Hepatocyte (in vitro differentiated cells): ENCODE data around the gene CAPN2. TPM values are rescaled to one million over a fixed set of nuclear protein-coding genes. Genes with fewer than 3 reads are reported as not detected.

ENCODE experiments used
- DNase-seq: peaks from one replicate; pipeline ENCODE4 v3.0.0-alpha.2; 2016; ENCODE audit warnings: low spot score
- H2AFZ ChIP-seq: fragments of 200-600 bp; sonication (generic); 2 replicates; pipeline ENCODE4 v1.6.0; 2016; ENCODE audit warnings: antibody characterized with exemption, mild to moderate bottlenecking
- H3K27ac ChIP-seq: fragments of 200-600 bp; sonication (generic); 2 replicates; pipeline ENCODE4 v1.5.1; 2016; ENCODE audit warnings: mild to moderate bottlenecking
- H3K27me3 ChIP-seq: fragments of 200-600 bp; sonication (generic); 2 replicates; pipeline ENCODE4 v1.6.1; 2016
- H3K36me3 ChIP-seq: fragments of 200-600 bp; sonication (generic); replicated peaks from 2 replicates; pipeline ENCODE4 v1.5.1; 2016; ENCODE audit warnings: low read depth; ENCODE audit not compliant: insufficient read depth
- H3K4me1 ChIP-seq: fragments of 200-600 bp; sonication (generic); 2 replicates; pipeline ENCODE4 v1.5.1; 2016; ENCODE audit warnings: mild to moderate bottlenecking, moderate library complexity; ENCODE audit not compliant: insufficient read depth
- H3K4me2 ChIP-seq: fragments of 200-600 bp; sonication (generic); 2 replicates; pipeline ENCODE4 v1.6.0; 2016
- H3K4me3 ChIP-seq: fragments of 200-600 bp; sonication (generic); 2 replicates; pipeline ENCODE4 v1.5.1; 2016; ENCODE audit warnings: mild to moderate bottlenecking
- H3K79me2 ChIP-seq: fragments of 200-600 bp; sonication (generic); 2 replicates; pipeline ENCODE4 v1.6.0; 2017; ENCODE audit warnings: mild to moderate bottlenecking
- H3K9me2 ChIP-seq: fragments of 200-600 bp; sonication (generic); replicated peaks from 2 replicates; pipeline ENCODE4 v1.6.0; 2017; ENCODE audit warnings: mild to moderate bottlenecking; ENCODE audit not compliant: insufficient read depth
- H3K9me3 ChIP-seq: fragments of 200-600 bp; sonication (generic); 2 replicates; pipeline ENCODE4 v1.5.1; 2016; ENCODE audit warnings: low read depth, mild to moderate bottlenecking
- H4K20me1 ChIP-seq: fragments of 200-600 bp; sonication (generic); 2 replicates; pipeline ENCODE4 v1.6.0; 2016; ENCODE audit warnings: mild to moderate bottlenecking; ENCODE audit not compliant: insufficient read depth, poor library complexity, severe bottlenecking
- EZH2 ChIP-seq: fragments of 200-600 bp; sonication (generic); IDR thresholded peaks from 2 replicates; pipeline ENCODE4 v1.6.1; 2016; ENCODE audit warnings: antibody characterized with exemption, mild to moderate bottlenecking, borderline replicate concordance
- EZH2phosphoT487 ChIP-seq: fragments of 200-600 bp; sonication (generic); IDR thresholded peaks from one replicate; pipeline ENCODE4 v1.6.1; 2018; ENCODE audit warnings: antibody characterized with exemption, mild to moderate bottlenecking, low read depth, moderate library complexity; ENCODE audit not compliant: unreplicated experiment, severe bottlenecking
- WGBS: methylation state at CpG from one replicate; pipeline ENCODE4 v1.1.6; 2016; ENCODE audit warnings: low lambda C conversion rate; ENCODE audit errors: missing lambda C conversion rate; 5-methylcytosine and 5-hydroxymethylcytosine counted together
- polyA plus RNA-seq: library from polyadenylated mRNA; unstranded; fragments of >200 nt; fragmentation: Nextera tagmentation; extraction: Ambion mirVana; gene quantifications from 2 replicates; pipeline ENCODE4 v1.2.1, GENCODE V29; 2016
- total RNA-seq: library from RNA; depleted of rRNA; stranded (reverse); fragments of >200 nt; gene quantifications from 2 replicates; pipeline ENCODE4 v1.2.3, GENCODE V29; 2014
- TF ChIP-seq, protein P1 (sequence below): fragments of 200-600 bp; sonication (generic); IDR thresholded peaks from 2 replicates; pipeline ENCODE4 v1.5.1; 2016; ENCODE audit warnings: antibody characterized with exemption, mild to moderate bottlenecking; ENCODE audit not compliant: poor library complexity

The CAPN2 gene
- total and polyA plus RNA-seq, 2 experiments from 2014 or later = 147 to 162 TPM

DNA sequence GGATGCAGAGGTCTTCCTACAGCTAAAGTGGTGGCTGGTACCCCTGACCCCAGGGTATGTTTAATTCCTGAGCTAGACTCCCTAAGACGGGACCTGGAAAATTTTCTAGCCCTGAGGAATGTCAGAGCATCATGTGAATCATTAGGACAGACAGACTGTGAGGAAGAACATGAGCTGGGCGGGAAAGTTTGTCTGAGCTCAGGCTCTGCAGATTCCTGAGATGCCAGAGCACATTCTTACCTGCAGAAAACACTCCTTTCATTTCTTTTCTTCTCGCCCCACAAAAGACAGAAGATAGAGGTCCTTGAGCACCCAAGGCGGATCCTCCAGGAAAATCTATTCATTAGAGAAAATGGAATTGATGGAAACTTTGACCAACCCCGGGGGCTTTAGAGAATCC lies 6.5 kb downstream of the CAPN2 start:
- H3K9me2 ChIP-seq = no peaks in the 10 kb centered on the region
- no peaks in the 10 kb centered on the region for H4K20me1 ChIP-seq
- H3K36me3 ChIP-seq = no peaks in the 10 kb centered on the region
- no peak overlapping the region for H2AFZ ChIP-seq
- DNase-seq = no peak
- peak overlapping the region; percentile 75 for H3K27ac ChIP-seq
- TF ChIP-seq, protein P1, sequence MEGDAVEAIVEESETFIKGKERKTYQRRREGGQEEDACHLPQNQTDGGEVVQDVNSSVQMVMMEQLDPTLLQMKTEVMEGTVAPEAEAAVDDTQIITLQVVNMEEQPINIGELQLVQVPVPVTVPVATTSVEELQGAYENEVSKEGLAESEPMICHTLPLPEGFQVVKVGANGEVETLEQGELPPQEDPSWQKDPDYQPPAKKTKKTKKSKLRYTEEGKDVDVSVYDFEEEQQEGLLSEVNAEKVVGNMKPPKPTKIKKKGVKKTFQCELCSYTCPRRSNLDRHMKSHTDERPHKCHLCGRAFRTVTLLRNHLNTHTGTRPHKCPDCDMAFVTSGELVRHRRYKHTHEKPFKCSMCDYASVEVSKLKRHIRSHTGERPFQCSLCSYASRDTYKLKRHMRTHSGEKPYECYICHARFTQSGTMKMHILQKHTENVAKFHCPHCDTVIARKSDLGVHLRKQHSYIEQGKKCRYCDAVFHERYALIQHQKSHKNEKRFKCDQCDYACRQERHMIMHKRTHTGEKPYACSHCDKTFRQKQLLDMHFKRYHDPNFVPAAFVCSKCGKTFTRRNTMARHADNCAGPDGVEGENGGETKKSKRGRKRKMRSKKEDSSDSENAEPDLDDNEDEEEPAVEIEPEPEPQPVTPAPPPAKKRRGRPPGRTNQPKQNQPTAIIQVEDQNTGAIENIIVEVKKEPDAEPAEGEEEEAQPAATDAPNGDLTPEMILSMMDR = no peak
- TF ChIP-seq EZH2 = no peak
- no peak overlapping the region for H3K4me3 ChIP-seq
- peaks cover 58% of the 10 kb centered on the region for H3K4me1 ChIP-seq
- 39% methylated on average over 5 of the region's 5 CpGs for WGBS
- H3K4me2 ChIP-seq = peak overlapping the region; percentile 13
- H3K27me3 ChIP-seq = no peaks in the 10 kb centered on the region
- H3K9me3 ChIP-seq = no peaks in the 10 kb centered on the region
- H3K79me2 ChIP-seq = peaks cover 46% of the 10 kb centered on the region

DNA sequence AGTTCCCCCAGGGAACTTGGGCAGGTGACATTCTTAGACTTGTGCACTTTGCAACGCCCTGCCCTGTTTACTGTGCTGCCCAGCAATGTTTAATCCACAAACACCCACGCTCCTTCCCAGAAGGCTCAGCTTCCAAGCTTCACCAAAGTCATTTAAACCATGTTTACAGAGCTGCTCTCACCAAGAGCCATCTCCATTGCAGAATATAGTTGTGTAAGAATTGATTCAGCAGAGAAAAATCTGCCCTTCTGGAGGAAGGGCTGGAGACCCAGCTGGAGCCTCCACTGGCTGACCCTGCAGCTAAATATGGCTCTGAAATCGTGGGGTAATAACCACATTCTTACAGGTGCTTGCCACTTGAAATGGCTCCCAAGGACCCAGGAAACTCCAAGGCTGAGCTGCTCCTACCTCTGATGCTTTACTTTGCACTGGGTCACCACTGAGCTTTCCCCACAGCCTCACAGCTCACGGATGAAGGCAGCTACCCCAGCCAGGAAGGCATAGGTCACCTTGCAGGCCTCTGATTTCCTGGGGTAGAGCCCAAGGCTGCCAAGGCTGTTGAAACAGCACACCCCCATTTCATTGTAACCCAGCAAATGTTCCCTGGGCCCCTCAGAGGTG lies 8.7 kb downstream of the CAPN2 start:
- peak overlapping the region; percentile 93 for H3K27ac ChIP-seq
- peak; percentile 81 for DNase-seq
- H2AFZ ChIP-seq = no peak overlapping the region
- TF ChIP-seq, protein P1 = no peak
- TF ChIP-seq EZH2 = no peak
- no peak for TF ChIP-seq EZH2phosphoT487
- peaks cover 45% of the 10 kb centered on the region for H3K4me1 ChIP-seq
- H3K9me3 ChIP-seq = no peaks in the 10 kb centered on the region
- WGBS = 47% methylated on average over 4 of the region's 4 CpGs
- peaks cover 51% of the 10 kb centered on the region for H3K79me2 ChIP-seq
- H4K20me1 ChIP-seq = no peaks in the 10 kb centered on the region
- H3K27me3 ChIP-seq = no peaks in the 10 kb centered on the region
- H3K9me2 ChIP-seq = no peaks in the 10 kb centered on the region
- no peak overlapping the region for H3K4me3 ChIP-seq
- no peaks in the 10 kb centered on the region for H3K36me3 ChIP-seq
- no peak overlapping the region for H3K4me2 ChIP-seq

DNA sequence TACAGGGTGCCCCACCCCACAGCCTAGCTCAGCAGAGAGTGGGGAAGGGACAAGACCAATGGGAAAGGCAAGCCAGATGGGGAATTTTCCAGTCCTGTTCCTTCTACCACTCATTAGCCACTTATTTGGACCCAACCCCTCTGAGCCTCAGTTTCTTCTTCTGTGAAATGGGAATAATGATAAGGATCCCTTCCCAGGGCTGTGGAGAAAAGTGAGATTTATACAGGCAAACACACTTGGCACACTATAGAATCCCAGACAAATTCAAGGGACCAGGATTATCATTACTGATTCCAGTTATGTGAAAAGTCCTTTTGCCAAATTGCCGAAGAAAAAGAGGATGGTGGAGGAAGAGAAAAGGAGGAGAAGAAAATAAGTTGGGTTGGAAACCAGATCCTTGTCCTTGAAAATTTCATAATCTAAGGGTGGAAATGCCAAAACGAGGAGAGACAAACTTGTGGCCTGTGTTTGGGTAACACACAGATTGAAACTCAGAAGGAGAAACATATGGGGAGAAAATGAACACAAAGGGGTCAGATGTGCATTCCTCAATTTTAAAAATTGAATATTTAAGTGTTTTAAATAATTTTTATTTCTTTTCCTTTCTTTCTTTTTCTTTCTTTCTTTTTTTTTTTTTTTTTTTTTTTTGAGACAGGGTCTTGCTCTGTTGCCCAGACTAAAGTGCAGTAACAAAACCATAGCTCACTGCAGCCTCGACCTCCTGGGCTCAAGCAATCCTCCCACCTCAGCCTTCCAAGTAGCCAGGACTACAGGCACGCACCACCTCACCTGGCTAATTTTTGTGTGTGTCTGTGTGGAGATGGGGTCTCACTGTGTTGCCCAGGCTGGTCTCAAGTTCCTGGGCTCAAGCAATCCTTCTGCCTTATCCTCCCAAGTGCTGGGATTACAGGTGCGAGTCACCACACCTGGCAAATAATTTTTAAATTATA lies 9.6 kb downstream of the CAPN2 start:
- no peaks in the 10 kb centered on the region for H3K36me3 ChIP-seq
- peaks cover 45% of the 10 kb centered on the region for H3K4me1 ChIP-seq
- WGBS = 93% methylated on average over 5 of the region's 5 CpGs
- no peak overlapping the region for H2AFZ ChIP-seq
- peak overlapping the region; percentile 92 for H3K27ac ChIP-seq
- TF ChIP-seq EZH2phosphoT487 (no peak), EZH2 (no peak)
- TF ChIP-seq, protein P1 = no peak
- peaks cover 44% of the 10 kb centered on the region for H3K79me2 ChIP-seq
- H4K20me1 ChIP-seq = no peaks in the 10 kb centered on the region
- no peaks in the 10 kb centered on the region for H3K9me3 ChIP-seq
- no peak for DNase-seq
- H3K27me3 ChIP-seq = no peaks in the 10 kb centered on the region
- no peaks in the 10 kb centered on the region for H3K9me2 ChIP-seq
- no peak overlapping the region for H3K4me3 ChIP-seq
- H3K4me2 ChIP-seq = no peak overlapping the region
